NB4 (cell line): Measurements from ENCODE around the gene PCGF5.

Experiments
- DNase-seq: peaks from one replicate; pipeline ENCODE4 v3.0.0; 2010; ENCODE audit warnings: low read depth
- H3K4me3 ChIP-seq: one replicate; pipeline ENCODE4 v1.5.1; 2011; ENCODE audit warnings: mild to moderate bottlenecking, low read depth, low read length, moderate library complexity
- MAX ChIP-seq: IDR thresholded peaks from 2 replicates; pipeline ENCODE4 v1.6.1; 2011; ENCODE audit warnings: low read depth, low read length
- MYC ChIP-seq: IDR thresholded peaks from 2 replicates; pipeline ENCODE4 v1.6.1; 2011; ENCODE audit warnings: low read depth, low read length
- POLR2A ChIP-seq: IDR thresholded peaks from 2 replicates; pipeline ENCODE4 v1.6.1; 2011; ENCODE audit warnings: mild to moderate bottlenecking; ENCODE audit not compliant: insufficient read length; ENCODE audit errors: extremely low read depth
- TF ChIP-seq, protein P1 (sequence below): IDR thresholded peaks from one replicate; pipeline ENCODE4 v1.5.1; 2012; ENCODE audit warnings: low read depth, low read length

The PCGF5 gene

DNA sequence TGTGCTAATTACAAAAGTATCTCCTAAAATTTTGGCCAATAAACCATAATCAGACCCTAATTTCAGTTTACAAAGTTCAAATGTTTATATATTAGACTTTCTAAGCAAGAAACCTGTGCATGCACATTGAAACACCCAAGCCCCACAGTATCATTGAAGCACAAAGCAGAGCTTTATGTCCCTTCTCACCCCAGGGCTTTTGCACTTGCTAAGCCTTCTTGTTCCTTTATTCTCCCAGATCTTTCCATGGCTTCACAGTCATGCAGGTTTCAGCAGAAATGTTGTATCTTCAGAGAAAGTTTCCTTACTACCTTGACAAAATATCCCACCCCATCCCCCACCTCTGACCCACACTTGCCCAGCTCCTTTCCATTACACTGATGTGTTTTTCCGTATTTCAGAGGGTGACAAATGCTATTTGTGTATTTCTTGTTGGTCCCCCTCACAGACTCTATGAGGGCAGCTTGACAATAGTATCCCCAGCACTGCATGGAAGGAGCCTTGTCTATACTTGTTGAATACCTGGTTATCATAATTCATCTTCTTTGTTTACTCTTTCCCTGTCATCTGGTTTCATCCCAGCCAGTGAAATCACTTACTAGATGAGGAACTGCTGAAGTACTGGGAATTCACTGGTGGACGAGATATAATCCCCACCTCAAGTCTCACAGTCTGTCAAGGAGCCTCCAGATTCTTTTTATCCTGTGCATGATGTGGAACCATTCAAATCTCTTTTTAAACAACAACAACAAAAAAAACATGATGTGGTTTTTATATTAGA lies 24.0 kb upstream of the PCGF5 start:
- H3K4me3 ChIP-seq = no peak overlapping the region
- DNase-seq = no peak
- TF ChIP-seq, protein P1, sequence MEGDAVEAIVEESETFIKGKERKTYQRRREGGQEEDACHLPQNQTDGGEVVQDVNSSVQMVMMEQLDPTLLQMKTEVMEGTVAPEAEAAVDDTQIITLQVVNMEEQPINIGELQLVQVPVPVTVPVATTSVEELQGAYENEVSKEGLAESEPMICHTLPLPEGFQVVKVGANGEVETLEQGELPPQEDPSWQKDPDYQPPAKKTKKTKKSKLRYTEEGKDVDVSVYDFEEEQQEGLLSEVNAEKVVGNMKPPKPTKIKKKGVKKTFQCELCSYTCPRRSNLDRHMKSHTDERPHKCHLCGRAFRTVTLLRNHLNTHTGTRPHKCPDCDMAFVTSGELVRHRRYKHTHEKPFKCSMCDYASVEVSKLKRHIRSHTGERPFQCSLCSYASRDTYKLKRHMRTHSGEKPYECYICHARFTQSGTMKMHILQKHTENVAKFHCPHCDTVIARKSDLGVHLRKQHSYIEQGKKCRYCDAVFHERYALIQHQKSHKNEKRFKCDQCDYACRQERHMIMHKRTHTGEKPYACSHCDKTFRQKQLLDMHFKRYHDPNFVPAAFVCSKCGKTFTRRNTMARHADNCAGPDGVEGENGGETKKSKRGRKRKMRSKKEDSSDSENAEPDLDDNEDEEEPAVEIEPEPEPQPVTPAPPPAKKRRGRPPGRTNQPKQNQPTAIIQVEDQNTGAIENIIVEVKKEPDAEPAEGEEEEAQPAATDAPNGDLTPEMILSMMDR = no peak
- no peak for TF ChIP-seq POLR2A
- no peak for TF ChIP-seq MYC
- no peak for TF ChIP-seq MAX

- TF ChIP-seq, protein P1 = no peak
- TF ChIP-seq POLR2A = no peak
- H3K4me3 ChIP-seq = no peak overlapping the region
- DNase-seq = no peak
Observed at GRCh38 chr10:91197127-91197526, 23.3 kb upstream of the PCGF5 start.

GRCh38 chr10:91198781-91199180 lies 21.7 kb upstream of the PCGF5 start:
- DNase-seq = peak; percentile 59
- TF ChIP-seq MYC (no peak), POLR2A (no peak), MAX (no peak)
- TF ChIP-seq, protein P1 = no peak
- no peak overlapping the region for H3K4me3 ChIP-seq

- no peak for DNase-seq
- no peak overlapping the region for H3K4me3 ChIP-seq
- TF ChIP-seq POLR2A (no peak), MAX (no peak), MYC (no peak)
- TF ChIP-seq, protein P1 = no peak
Observed at GRCh38 chr10:91200314-91201212, 19.9 kb upstream of the PCGF5 start.

GRCh38 chr10:91201213-91201996 lies 19.1 kb upstream of the PCGF5 start:
- peak; percentile 12 for DNase-seq
- H3K4me3 ChIP-seq = no peak overlapping the region
- TF ChIP-seq, protein P1 = no peak
- TF ChIP-seq POLR2A = no peak
- no peak for TF ChIP-seq MYC
